Left kidney (tissue), 8 donors: Measurements from ENCODE around the gene CBR3. TPM values are rescaled to one million over a fixed set of nuclear protein-coding genes. Genes with fewer than 3 reads are reported as not detected.
"Not testable (repeated sequence)": the region's sequence is repeated elsewhere in the genome, so short reads cannot be mapped to it uniquely, and the experiment has no call there.

Experiments
- DNase-seq: peaks from one replicate; pipeline ENCODE4 v3.0.0-alpha.2; 2013
- long read RNA-seq, 8 donors: transcript quantifications; one replicate each; lab custom pipeline, GENCODE V29; 2026
- polyA plus RNA-seq: library from polyadenylated mRNA; unstranded; fragments of 120-200 nt; gene quantifications from one replicate; pipeline ENCODE4 v1.2.1, GENCODE V29; 2013; ENCODE audit not compliant: insufficient read length

CBR3 gene
- polyA plus RNA-seq: 0.91 TPM
- long read RNA-seq, donor 1, partial matches to known transcripts: 0 of 3 reads
- long read RNA-seq, donor 1, other reads (novel, unspliced or antisense): 0 of 3 reads
- long read RNA-seq, donor 2, partial matches to known transcripts: 0 of 1 reads
- long read RNA-seq, donor 2, other reads (novel, unspliced or antisense): 0 of 1 reads
- long read RNA-seq, donor 3: 0 reads
- long read RNA-seq, donor 4: 0 reads
- long read RNA-seq, donor 5: 0 reads
- long read RNA-seq, donor 6, partial matches to known transcripts: 0 of 2 reads
- long read RNA-seq, donor 6, other reads (novel, unspliced or antisense): 0 of 2 reads
- long read RNA-seq, donor 7: 0 reads
- long read RNA-seq, donor 8: 0 reads

GRCh38 chr21:36134803-36135390 lies at the start of gene CBR3:
CBR3 (plus strand) TSS chr21:36135079; CDS start chr21:36135193, 114 bp downstream.
- no peak for DNase-seq

GRCh38 chr21:36087362-36088138 lies 47.3 kb upstream of the CBR3 start:
- no peak for DNase-seq

- DNase-seq: no peak
Measured at GRCh38 chr21:36089946-36090345, 44.9 kb upstream of the CBR3 start.

GRCh38 chr21:36092681-36093080 lies 42.2 kb upstream of the CBR3 start:
- no peak for DNase-seq

- DNase-seq: no peak
Measured at GRCh38 chr21:36093512-36093911, 41.4 kb upstream of the CBR3 start.

- DNase-seq: no peak
Measured at GRCh38 chr21:36096398-36097290, 38.2 kb upstream of the CBR3 start.

- DNase-seq: peak; percentile 61
Measured at GRCh38 chr21:36097427-36098181, 37.3 kb upstream of the CBR3 start.

- DNase-seq: no peak
Measured at GRCh38 chr21:36098182-36098532, 36.7 kb upstream of the CBR3 start.

GRCh38 chr21:36099000-36099399 lies 35.9 kb upstream of the CBR3 start:
- DNase-seq: no peak

GRCh38 chr21:36099695-36100211 lies 35.1 kb upstream of the CBR3 start:
- DNase-seq: not testable (repeated sequence)

- DNase-seq: no peak
Measured at GRCh38 chr21:36100971-36101641, 33.8 kb upstream of the CBR3 start.

- DNase-seq: no peak
Measured at GRCh38 chr21:36103434-36103833, 31.4 kb upstream of the CBR3 start.

GRCh38 chr21:36104317-36105300 lies 30.3 kb upstream of the CBR3 start:
- DNase-seq: peak; percentile 80

- no peak for DNase-seq
Measured at GRCh38 chr21:36105327-36105842, 29.5 kb upstream of the CBR3 start.

- no peak for DNase-seq
Measured at GRCh38 chr21:36109868-36110267, 25.0 kb upstream of the CBR3 start.

- DNase-seq: no peak
Measured at GRCh38 chr21:36111238-36111637, 23.6 kb upstream of the CBR3 start.

GRCh38 chr21:36113647-36114428 lies 21.0 kb upstream of the CBR3 start:
- no peak for DNase-seq

- DNase-seq: no peak
Measured at GRCh38 chr21:36115138-36115730, 19.6 kb upstream of the CBR3 start.
